Skeletal muscle satellite cell (primary cell): Measurements from ENCODE around the gene ERCC5.
A peak's percentile ranks its signal among the peaks of the same experiment; 100 is the strongest.

Experiments used
- H3K27me3 ChIP-seq: 2 replicates; pipeline ENCODE4 v1.7.0; 2013; ENCODE audit warnings: low read length; ENCODE audit not compliant: control insufficient read depth, insufficient read depth
- H3K36me3 ChIP-seq: 2 replicates; pipeline ENCODE4 v1.7.0; 2013; ENCODE audit warnings: mild to moderate bottlenecking, control low read depth, low read length; ENCODE audit not compliant: insufficient read depth
- H3K4me1 ChIP-seq: 2 replicates; pipeline ENCODE4 v1.7.0; 2013; ENCODE audit warnings: low read length; ENCODE audit not compliant: control insufficient read depth, insufficient read depth
- H3K4me2 ChIP-seq: 2 replicates; pipeline ENCODE4 v1.7.0; 2013; ENCODE audit warnings: mild to moderate bottlenecking, low read length
- H3K4me3 ChIP-seq: 2 replicates; pipeline ENCODE4 v1.7.0; 2013; ENCODE audit warnings: low read length
- H3K9ac ChIP-seq: 2 replicates; pipeline ENCODE4 v1.7.0; 2013; ENCODE audit warnings: mild to moderate bottlenecking, low read depth, low read length, moderate library complexity
- H3K9me3 ChIP-seq: replicated peaks from 2 replicates; pipeline ENCODE4 v1.7.0; 2013; ENCODE audit warnings: mild to moderate bottlenecking, control low read depth, low read length

The ERCC5 gene

DNA sequence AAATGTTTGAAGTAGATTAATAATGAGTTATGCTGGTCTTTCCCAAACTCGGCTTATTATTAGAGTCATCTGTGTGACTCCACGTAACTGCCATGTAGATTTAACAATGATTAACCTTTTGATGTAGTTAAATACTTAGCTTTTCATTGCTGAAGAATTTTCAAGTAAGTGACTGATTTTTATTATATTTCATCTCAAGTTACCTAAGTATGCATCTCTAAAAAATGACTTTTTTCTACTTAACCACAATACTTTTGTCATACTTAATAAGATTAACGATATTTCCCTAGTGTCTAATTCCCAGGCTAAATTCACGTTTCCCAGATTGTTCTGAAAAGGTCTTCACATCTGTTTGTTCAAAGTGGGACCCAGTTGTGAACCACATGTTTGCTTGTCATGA lies 29.1 kb upstream of the ERCC5 start:
- Histone ChIP-seq H3K27me3 (no peaks in the 10 kb centered on the region), H3K36me3 (peaks cover 32% of the 10 kb centered on the region), H3K4me1 (peaks cover 17% of the 10 kb centered on the region), H3K4me3 (no peak overlapping the region), H3K9ac (no peak overlapping the region), H3K4me2 (no peak overlapping the region), H3K9me3 (no peaks in the 10 kb centered on the region)

DNA sequence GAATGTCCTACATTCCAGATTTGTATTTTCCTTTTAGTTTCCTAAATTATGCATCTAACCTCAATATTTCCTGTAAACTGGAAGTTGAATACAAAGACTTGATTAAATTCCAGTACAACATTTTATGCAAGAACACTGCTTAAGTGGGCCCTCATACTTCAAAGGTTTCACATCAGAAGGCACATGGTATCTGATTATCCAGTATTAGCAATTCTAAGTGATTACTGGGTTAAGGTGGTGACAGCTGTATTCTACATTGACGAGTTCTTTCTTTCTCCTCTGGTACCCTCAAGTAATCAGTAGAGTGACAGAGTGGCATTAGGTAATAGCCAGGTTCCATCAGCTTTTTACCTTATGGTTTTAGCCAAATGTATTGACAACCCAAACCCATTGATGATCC lies 28.6 kb upstream of the ERCC5 start:
- no peaks in the 10 kb centered on the region for H3K9me3 ChIP-seq
- peaks cover 37% of the 10 kb centered on the region for H3K36me3 ChIP-seq
- peaks cover 16% of the 10 kb centered on the region for H3K4me1 ChIP-seq
- H3K4me3 ChIP-seq: no peak overlapping the region
- H3K27me3 ChIP-seq: no peaks in the 10 kb centered on the region
- H3K4me2 ChIP-seq: no peak overlapping the region
- H3K9ac ChIP-seq: no peak overlapping the region

DNA sequence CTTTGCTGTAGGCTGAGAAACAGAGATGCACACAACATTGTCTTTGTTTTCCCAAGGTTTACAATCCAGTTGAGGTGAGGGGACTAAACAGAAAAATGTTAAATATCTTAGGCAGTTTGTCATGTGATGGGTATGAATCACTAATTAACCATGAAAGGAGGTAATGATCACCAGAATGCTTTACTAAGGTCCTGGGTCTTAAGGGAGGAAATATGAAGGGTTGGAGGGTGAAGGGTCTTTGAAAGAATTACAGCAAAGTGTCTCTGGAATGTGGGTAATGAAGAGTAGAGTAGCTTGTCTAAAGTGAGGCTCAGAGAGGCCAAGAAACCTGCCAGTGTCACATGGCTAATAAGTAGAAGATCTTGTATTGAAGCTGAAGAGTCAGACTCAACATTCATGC lies 27.9 kb upstream of the ERCC5 start:
- peaks cover 38% of the 10 kb centered on the region for H3K36me3 ChIP-seq
- H3K9ac ChIP-seq: no peak overlapping the region
- peaks cover 10% of the 10 kb centered on the region for H3K4me1 ChIP-seq
- H3K9me3 ChIP-seq: no peaks in the 10 kb centered on the region
- H3K4me2 ChIP-seq: no peak overlapping the region
- no peak overlapping the region for H3K4me3 ChIP-seq
- H3K27me3 ChIP-seq: no peaks in the 10 kb centered on the region

DNA sequence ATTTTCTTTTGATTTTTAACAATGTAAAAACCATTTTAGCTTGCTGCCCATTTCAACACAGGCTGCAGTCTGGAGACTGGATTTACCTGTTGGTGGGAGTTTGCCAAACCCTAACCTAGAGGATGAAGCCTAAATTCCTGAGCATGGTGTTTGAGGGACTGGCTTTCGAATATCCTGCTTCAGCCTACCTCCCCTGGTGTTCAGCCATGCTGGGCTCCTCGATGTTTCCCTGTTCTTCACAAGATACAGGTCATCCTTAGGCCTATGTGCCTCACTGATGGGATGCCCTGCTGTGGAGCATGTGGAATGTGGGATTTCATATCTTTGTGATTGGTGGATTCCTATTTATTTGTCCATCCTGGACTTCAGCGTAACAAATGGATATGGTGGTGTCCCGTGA lies 20.4 kb upstream of the ERCC5 start:
- H3K4me1 ChIP-seq: peaks cover 25% of the 10 kb centered on the region
- peak overlapping the region; percentile 64 for H3K4me3 ChIP-seq
- peaks cover 34% of the 10 kb centered on the region for H3K36me3 ChIP-seq
- no peaks in the 10 kb centered on the region for H3K9me3 ChIP-seq
- H3K27me3 ChIP-seq: no peaks in the 10 kb centered on the region
- peak overlapping the region; percentile 6 for H3K9ac ChIP-seq
- peak overlapping the region; percentile 89 for H3K4me2 ChIP-seq

DNA sequence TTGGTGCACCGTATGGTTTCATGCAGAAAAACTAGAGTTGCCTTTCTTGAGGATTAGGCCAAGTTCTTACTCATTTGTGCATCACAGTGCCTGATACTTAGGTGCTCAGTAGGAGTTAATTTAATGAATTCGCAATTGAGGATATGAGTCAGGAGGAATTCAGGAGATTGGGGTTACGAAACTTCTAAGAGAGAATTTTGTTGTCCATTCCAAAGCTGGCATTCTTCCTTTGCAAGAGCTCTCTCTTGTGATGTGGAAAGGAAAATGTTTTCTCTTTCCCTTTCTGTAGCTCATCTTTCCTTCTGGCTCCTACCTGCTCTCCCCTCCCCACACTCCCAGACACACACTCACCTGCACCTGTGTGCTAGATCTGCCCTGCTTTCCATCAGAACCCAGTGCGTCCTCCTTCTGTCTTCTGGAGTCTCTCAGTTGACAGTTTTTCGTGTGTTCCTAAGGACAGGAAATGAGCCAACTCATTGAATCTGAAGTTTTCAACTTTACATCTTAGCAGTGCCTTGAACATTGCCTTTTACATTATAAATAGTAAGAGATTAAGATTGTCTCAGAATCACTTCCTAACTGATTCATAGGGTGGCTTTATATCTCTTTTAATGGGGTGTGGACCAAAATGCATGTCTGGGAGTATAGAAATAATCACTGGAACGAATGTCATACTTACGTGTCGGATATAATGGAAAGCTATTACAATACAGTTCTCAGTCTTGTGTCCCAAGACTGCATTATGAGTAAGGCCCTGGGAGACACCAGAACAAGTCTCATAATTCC lies 19.7 kb upstream of the ERCC5 start:
- peak overlapping the region; percentile 75 for H3K9ac ChIP-seq
- H3K4me3 ChIP-seq: peak overlapping the region; percentile 64
- peaks cover 33% of the 10 kb centered on the region for H3K36me3 ChIP-seq

DNA sequence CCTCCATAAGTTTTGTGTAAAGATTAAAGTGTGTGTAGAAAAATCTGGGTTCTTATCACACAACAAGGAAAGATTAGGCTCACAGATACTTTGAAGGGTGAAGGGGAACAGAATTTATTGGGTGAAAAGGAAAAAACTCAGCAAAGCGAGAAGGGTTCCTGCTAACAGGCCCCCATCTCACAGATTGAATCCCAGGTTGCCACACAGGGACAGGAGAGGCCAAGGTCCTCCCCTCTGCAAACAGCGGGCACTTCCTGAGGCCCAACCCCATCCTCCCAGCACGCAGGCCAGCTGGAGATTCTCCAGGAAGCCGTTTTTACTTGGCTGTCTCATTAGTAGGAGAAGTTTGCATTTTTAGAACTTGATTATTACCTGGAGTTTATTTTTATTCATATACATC lies 15.2 kb upstream of the ERCC5 start:
- Histone ChIP-seq H3K4me3 (no peak overlapping the region), H3K4me1 (peaks cover 22% of the 10 kb centered on the region), H3K4me2 (no peak overlapping the region), H3K9me3 (no peaks in the 10 kb centered on the region), H3K9ac (no peak overlapping the region), H3K27me3 (no peaks in the 10 kb centered on the region), H3K36me3 (peaks cover 19% of the 10 kb centered on the region)

More for the DNA sequence above, 19.7 kb upstream of the ERCC5 start:
- peaks cover 28% of the 10 kb centered on the region for H3K4me1 ChIP-seq
- H3K9me3 ChIP-seq: no peaks in the 10 kb centered on the region
- peak overlapping the region; percentile 89 for H3K4me2 ChIP-seq
- H3K27me3 ChIP-seq: no peaks in the 10 kb centered on the region

DNA sequence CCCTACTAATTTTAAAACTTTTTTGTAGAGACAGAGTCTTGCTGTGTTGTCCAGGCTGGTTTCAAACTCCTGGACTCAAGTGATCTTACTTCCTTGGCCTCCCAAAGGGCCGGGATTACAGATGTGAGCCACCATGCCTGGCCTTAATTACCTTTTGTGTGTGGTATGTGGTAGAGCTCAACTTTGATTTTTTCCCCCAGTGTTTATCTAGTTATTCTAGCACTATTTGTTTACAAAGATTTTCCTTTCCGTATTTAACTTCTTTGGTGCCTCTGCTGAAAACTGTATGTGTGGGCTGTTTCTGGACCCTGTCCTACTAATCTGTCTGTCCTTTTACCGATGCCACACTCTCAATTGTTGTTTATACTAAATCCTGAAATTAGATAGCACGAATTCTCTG lies 9.4 kb upstream of the ERCC5 start:
- peaks cover 33% of the 10 kb centered on the region for H3K36me3 ChIP-seq
- H3K4me2 ChIP-seq: no peak overlapping the region
- peaks cover 4% of the 10 kb centered on the region for H3K4me1 ChIP-seq
- no peak overlapping the region for H3K4me3 ChIP-seq
- no peaks in the 10 kb centered on the region for H3K27me3 ChIP-seq
- H3K9ac ChIP-seq: no peak overlapping the region
- no peaks in the 10 kb centered on the region for H3K9me3 ChIP-seq

DNA sequence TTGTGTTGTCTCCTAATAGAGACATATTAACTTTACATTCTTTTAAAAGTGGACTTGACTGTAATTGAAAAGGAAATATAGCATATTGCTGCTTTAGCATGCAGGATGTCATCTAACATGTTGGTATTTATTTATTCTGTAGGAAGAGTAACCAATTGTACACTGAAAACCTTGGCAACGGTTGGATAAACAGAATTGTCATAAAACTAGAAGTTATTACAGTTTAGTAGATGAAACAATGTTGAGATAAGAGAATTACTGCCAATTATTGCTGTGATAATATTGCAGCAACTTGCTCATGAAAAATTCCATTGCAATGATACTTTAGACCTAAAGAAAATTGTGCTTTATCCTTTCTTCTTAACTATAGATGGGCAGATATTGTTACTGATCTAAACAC lies 7.6 kb upstream of the ERCC5 start:
- H3K27me3 ChIP-seq: no peaks in the 10 kb centered on the region
- no peaks in the 10 kb centered on the region for H3K9me3 ChIP-seq
- peaks cover 29% of the 10 kb centered on the region for H3K36me3 ChIP-seq
- H3K4me1 ChIP-seq: peaks cover 4% of the 10 kb centered on the region
- no peak overlapping the region for H3K9ac ChIP-seq
- H3K4me3 ChIP-seq: no peak overlapping the region
- no peak overlapping the region for H3K4me2 ChIP-seq

DNA sequence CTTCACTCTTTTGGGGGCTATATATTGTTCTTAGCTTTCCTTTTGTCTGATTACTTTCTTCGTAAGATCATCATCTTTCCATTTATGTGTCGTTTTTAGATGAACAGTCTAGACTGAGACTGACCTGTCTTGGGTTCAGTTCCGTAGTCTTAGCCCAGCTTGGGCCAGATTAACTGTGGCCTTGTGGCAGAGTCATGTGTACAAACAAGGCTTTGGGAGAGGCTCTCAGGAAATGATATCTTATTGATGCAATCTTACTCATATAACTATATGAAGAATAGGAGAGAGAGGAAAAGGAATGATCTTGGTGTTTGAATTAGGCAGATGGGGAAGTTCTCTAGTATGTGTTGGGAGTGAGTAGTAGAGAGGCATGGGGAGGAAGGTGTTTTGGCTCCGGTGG lies 6.8 kb upstream of the ERCC5 start:
- no peak overlapping the region for H3K9ac ChIP-seq
- H3K9me3 ChIP-seq: no peaks in the 10 kb centered on the region
- H3K4me3 ChIP-seq: no peak overlapping the region
- peaks cover 29% of the 10 kb centered on the region for H3K36me3 ChIP-seq
- H3K27me3 ChIP-seq: no peaks in the 10 kb centered on the region
- H3K4me2 ChIP-seq: no peak overlapping the region
- H3K4me1 ChIP-seq: peaks cover 4% of the 10 kb centered on the region

DNA sequence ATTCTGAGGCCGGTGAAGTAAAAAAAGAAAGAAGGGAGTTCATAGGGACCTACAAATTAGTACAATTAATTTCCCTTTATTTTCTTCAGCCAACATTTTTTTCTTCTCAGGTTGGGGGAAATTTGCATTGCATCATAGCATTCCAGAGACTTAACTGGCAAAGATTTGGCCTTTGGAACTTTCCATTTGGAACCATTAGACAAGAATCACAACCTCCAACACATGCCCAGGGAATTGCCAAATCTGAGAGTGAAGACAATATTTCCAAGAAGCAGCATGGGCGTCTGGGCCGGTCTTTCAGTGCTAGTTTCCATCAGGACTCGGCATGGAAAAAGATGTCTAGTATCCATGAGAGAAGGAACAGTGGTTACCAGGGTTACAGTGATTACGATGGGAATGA lies 6.4 kb upstream of the ERCC5 start:
- Histone ChIP-seq H3K4me1 (peaks cover 6% of the 10 kb centered on the region), H3K9ac (no peak overlapping the region), H3K36me3 (peaks cover 29% of the 10 kb centered on the region), H3K4me2 (no peak overlapping the region), H3K4me3 (no peak overlapping the region), H3K27me3 (no peaks in the 10 kb centered on the region), H3K9me3 (no peaks in the 10 kb centered on the region)

DNA sequence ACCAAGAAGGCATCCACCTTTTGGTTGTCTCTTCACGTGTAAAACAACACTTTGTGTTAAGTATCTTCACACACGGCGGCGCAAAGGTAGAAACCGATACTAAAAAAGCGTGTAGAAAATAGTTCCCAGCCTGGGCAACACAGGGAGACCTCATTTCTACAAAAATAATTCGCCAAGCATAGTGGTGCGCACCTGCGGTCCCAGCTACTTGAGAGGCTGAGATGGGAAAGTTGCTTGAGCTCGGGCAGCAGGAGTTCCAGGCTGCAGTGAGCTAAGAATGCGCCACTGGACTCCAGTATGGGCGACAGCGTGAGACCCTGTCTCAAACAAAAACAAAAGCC lies 573 bp upstream of the ERCC5 start:
- Histone ChIP-seq H3K36me3 (no peaks in the 10 kb centered on the region), H3K4me3 (peak overlapping the region; percentile 87), H3K9me3 (no peaks in the 10 kb centered on the region), H3K27me3 (no peaks in the 10 kb centered on the region), H3K4me2 (peak overlapping the region; percentile 83), H3K4me1 (peaks cover 16% of the 10 kb centered on the region), H3K9ac (peak overlapping the region; percentile 94)

DNA sequence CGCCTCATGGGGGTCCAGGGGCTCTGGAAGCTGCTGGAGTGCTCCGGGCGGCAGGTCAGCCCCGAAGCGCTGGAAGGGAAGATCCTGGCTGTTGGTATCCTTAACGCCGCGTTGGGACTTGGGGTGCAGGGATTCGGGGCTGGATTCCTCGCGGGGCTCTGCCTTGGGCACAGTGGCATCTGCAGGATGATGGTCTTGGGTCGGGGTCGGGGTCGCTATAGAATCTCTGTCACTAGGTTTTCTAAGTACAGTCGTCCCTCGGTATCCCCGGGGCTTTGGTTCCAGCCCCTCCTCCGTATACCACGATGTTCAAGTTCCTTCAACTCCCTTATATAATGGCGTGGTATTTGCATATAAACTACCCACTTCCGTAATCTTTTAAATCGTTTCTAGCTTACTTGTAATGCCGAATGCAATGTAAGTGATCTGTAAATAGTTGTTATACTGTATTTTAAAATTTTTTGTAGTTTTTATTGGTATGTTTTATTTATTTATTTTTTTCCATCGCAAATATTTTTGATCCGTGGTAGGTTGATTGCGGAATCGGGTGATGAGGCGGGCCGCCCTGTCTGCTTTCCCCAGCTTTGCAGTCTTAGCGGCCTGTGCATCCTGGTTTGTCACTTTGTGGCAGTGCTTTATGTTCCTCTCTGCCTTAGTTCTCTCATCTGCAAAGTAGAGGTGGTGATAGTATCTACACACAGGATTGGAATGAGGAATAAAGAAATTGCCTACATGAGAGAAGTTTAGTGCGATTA lies 606 bp downstream of the ERCC5 start:
- H3K4me3 ChIP-seq: peak overlapping the region; percentile 87
- peak overlapping the region; percentile 94 for H3K9ac ChIP-seq
- peak overlapping the region; percentile 83 for H3K4me2 ChIP-seq
- H3K4me1 ChIP-seq: peaks cover 16% of the 10 kb centered on the region
- H3K36me3 ChIP-seq: no peaks in the 10 kb centered on the region
- no peaks in the 10 kb centered on the region for H3K27me3 ChIP-seq
- no peaks in the 10 kb centered on the region for H3K9me3 ChIP-seq
